WTC11 (cell line): ENCODE data around the gene SCYGR3. TPM values are rescaled to one million over a fixed set of nuclear protein-coding genes. Genes with fewer than 3 reads are reported as not detected.

Source experiments
- ATAC-seq: fragments of 200-7000 bp; cut with Tn5 transposase; 2 replicates; pipeline ENCODE4 v1.10.0; 2021; ENCODE audit warnings: mild to moderate bottlenecking, moderate library complexity
- CTCF ChIA-PET: fragments of 300-600 bp; sonication (Branson Sonifier 250); formaldehyde crosslinking; loops from one replicate; lab custom pipeline; 2021; ENCODE audit warnings: antibody characterized with exemption; lab: Charles Lee
- POLR2A ChIA-PET: fragments of 350-600 bp; sonication (Branson Sonifier 250); formaldehyde crosslinking; loops from one replicate; lab custom pipeline; 2021; ENCODE audit warnings: antibody characterized with exemption; lab: Charles Lee
- DNase-seq: peaks from one replicate; pipeline ENCODE4 v3.0.0; 2021; ENCODE audit warnings: low spot score
- H3K27ac Mint-ChIP-seq: 2 replicates; pipeline ENCODE4 v1.8.0; 2021; ENCODE audit warnings: mixed read lengths
- H3K27me3 Mint-ChIP-seq: 2 replicates; pipeline ENCODE4 v1.8.0; 2021; ENCODE audit warnings: low read depth, mild to moderate bottlenecking, moderate library complexity, mixed read lengths
- H3K36me3 Mint-ChIP-seq: 2 replicates; pipeline ENCODE4 v1.8.0; 2021; ENCODE audit warnings: mixed read lengths
- H3K4me1 Mint-ChIP-seq: 2 replicates; pipeline ENCODE4 v1.8.0; 2022; ENCODE audit warnings: mixed read lengths
- H3K4me3 Mint-ChIP-seq: 2 replicates; pipeline ENCODE4 v1.8.0; 2021; ENCODE audit warnings: mild to moderate bottlenecking, moderate library complexity, mixed read lengths
- H3K9me3 Mint-ChIP-seq: 2 replicates; pipeline ENCODE4 v1.8.0; 2021; ENCODE audit warnings: mixed read lengths
- ARID4B ChIP-seq: sonication (generic); formaldehyde crosslinking; IDR thresholded peaks from 2 replicates; pipeline ENCODE4 v1.8.0; 2023; ENCODE audit warnings: missing genetic modification reagents, mild to moderate bottlenecking, borderline replicate concordance
- CREB1 ChIP-seq: sonication (generic); formaldehyde crosslinking; IDR thresholded peaks from 2 replicates; pipeline ENCODE4 v1.8.0; 2023; ENCODE audit warnings: mild to moderate bottlenecking, missing genetic modification reagents
- ELF4 ChIP-seq: sonication (generic); formaldehyde crosslinking; IDR thresholded peaks from 2 replicates; pipeline ENCODE4 v1.8.1; 2022; ENCODE audit warnings: low read depth, mild to moderate bottlenecking, moderate library complexity, missing genetic modification reagents
- FOXJ3 ChIP-seq: sonication (generic); formaldehyde crosslinking; IDR thresholded peaks from 2 replicates; pipeline ENCODE4 v1.9.0; 2021; ENCODE audit warnings: missing genetic modification reagents, mild to moderate bottlenecking, borderline replicate concordance
- FOXK1 ChIP-seq: sonication (generic); formaldehyde crosslinking; IDR thresholded peaks from 2 replicates; pipeline ENCODE4 v1.8.0; 2022; ENCODE audit warnings: mild to moderate bottlenecking, moderate library complexity, missing genetic modification reagents
- MAX ChIP-seq: sonication (generic); formaldehyde crosslinking; IDR thresholded peaks from 2 replicates; pipeline ENCODE4 v1.8.0; 2022; ENCODE audit warnings: mild to moderate bottlenecking, missing genetic modification reagents
- OVOL2 ChIP-seq: fragments of 250-450 bp; sonication (Bioruptor Pico); IDR thresholded peaks from 2 replicates; pipeline ENCODE4 v1.9.0; 2021; ENCODE audit warnings: mild to moderate bottlenecking, borderline replicate concordance
- RELA ChIP-seq: sonication (generic); formaldehyde crosslinking; IDR thresholded peaks from 2 replicates; pipeline ENCODE4 v1.8.1; 2022; ENCODE audit warnings: missing genetic modification reagents, mild to moderate bottlenecking, borderline replicate concordance
- ZNF263 ChIP-seq: sonication (generic); formaldehyde crosslinking; IDR thresholded peaks from 2 replicates; pipeline ENCODE4 v1.8.1; 2022; ENCODE audit warnings: low read depth, mild to moderate bottlenecking, moderate library complexity, missing genetic modification reagents
- ZSCAN18 ChIP-seq: fragments of 250-450 bp; sonication (Bioruptor Pico); IDR thresholded peaks from 2 replicates; pipeline ENCODE4 v2.1.2; 2022; ENCODE audit warnings: mild to moderate bottlenecking, moderate library complexity
- total RNA-seq: library from RNA; stranded (reverse); gene quantifications from 3 replicates; pipeline ENCODE4 v1.2.3, GENCODE V29; 2021
- TF ChIP-seq, protein P1 (sequence below): sonication (generic); formaldehyde crosslinking; IDR thresholded peaks from 2 replicates; pipeline ENCODE4 v1.8.1; 2022; ENCODE audit warnings: missing genetic modification reagents, borderline replicate concordance
- TF ChIP-seq, protein P2 (sequence below): sonication (generic); formaldehyde crosslinking; IDR thresholded peaks from 2 replicates; pipeline ENCODE4 v1.8.1; 2023; ENCODE audit warnings: mild to moderate bottlenecking, missing genetic modification reagents, borderline replicate concordance
- TF ChIP-seq, protein P3 (sequence below): sonication (generic); formaldehyde crosslinking; IDR thresholded peaks from 2 replicates; pipeline ENCODE4 v1.8.0; 2022; ENCODE audit warnings: mild to moderate bottlenecking, missing genetic modification reagents
- TF ChIP-seq, protein P4 (sequence below): sonication (generic); formaldehyde crosslinking; IDR thresholded peaks from 2 replicates; pipeline ENCODE4 v1.8.1; 2022; ENCODE audit warnings: low read depth, missing genetic modification reagents, borderline replicate concordance
- TF ChIP-seq, protein P5 (sequence below): sonication (generic); formaldehyde crosslinking; IDR thresholded peaks from 2 replicates; pipeline ENCODE4 v1.8.1; 2023; ENCODE audit warnings: mild to moderate bottlenecking, missing genetic modification reagents, moderate library complexity

Gene SCYGR3
- total RNA-seq, 1 experiment from 2014 or later = not detected

GRCh38 chr2:227608561-227609338, 5.9 kb downstream of the SCYGR3 start (continued):
- TF ChIP-seq, protein P1, sequence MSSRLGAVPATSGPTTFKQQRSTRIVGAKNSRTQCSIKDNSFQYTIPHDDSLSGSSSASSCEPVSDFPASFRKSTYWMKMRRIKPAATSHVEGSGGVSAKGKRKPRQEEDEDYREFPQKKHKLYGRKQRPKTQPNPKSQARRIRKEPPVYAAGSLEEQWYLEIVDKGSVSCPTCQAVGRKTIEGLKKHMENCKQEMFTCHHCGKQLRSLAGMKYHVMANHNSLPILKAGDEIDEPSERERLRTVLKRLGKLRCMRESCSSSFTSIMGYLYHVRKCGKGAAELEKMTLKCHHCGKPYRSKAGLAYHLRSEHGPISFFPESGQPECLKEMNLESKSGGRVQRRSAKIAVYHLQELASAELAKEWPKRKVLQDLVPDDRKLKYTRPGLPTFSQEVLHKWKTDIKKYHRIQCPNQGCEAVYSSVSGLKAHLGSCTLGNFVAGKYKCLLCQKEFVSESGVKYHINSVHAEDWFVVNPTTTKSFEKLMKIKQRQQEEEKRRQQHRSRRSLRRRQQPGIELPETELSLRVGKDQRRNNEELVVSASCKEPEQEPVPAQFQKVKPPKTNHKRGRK (CRISPR knock-in tag) = no peak

- H3K36me3 Mint-ChIP-seq = no peaks in the 10 kb centered on the region
- no peaks in the 10 kb centered on the region for H3K27me3 Mint-ChIP-seq
- H3K27ac Mint-ChIP-seq = no peak overlapping the region
- ChIA-PET POLR2A (no interaction called here), CTCF (interaction anchor here (1.6 to 1.7 kb wide), 2 partner anchors 158 to 166 kb away, joined by 6 to 7 read pairs; no protein-coding TSS in a partner anchor)
- H3K4me1 Mint-ChIP-seq = 0 out of 2 replicates have a peak, but pooled peaks cover 3% of the 10 kb centered on the region
- no peaks in the 10 kb centered on the region for H3K9me3 Mint-ChIP-seq
- DNase-seq = no peak
- ATAC-seq = no peak
- no peak overlapping the region for H3K4me3 Mint-ChIP-seq
- no peak for TF ChIP-seq MAX (CRISPR knock-in tag)
- TF ChIP-seq, protein P1 (CRISPR knock-in tag) = no peak
- no peak for TF ChIP-seq FOXJ3 (CRISPR knock-in tag)
- TF ChIP-seq ZSCAN18 (CRISPR knock-in tag) = no peak
- TF ChIP-seq, protein P2, sequence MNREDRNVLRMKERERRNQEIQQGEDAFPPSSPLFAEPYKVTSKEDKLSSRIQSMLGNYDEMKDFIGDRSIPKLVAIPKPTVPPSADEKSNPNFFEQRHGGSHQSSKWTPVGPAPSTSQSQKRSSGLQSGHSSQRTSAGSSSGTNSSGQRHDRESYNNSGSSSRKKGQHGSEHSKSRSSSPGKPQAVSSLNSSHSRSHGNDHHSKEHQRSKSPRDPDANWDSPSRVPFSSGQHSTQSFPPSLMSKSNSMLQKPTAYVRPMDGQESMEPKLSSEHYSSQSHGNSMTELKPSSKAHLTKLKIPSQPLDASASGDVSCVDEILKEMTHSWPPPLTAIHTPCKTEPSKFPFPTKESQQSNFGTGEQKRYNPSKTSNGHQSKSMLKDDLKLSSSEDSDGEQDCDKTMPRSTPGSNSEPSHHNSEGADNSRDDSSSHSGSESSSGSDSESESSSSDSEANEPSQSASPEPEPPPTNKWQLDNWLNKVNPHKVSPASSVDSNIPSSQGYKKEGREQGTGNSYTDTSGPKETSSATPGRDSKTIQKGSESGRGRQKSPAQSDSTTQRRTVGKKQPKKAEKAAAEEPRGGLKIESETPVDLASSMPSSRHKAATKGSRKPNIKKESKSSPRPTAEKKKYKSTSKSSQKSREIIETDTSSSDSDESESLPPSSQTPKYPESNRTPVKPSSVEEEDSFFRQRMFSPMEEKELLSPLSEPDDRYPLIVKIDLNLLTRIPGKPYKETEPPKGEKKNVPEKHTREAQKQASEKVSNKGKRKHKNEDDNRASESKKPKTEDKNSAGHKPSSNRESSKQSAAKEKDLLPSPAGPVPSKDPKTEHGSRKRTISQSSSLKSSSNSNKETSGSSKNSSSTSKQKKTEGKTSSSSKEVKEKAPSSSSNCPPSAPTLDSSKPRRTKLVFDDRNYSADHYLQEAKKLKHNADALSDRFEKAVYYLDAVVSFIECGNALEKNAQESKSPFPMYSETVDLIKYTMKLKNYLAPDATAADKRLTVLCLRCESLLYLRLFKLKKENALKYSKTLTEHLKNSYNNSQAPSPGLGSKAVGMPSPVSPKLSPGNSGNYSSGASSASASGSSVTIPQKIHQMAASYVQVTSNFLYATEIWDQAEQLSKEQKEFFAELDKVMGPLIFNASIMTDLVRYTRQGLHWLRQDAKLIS (CRISPR knock-in tag) = no peak
- TF ChIP-seq ELF4 (CRISPR knock-in tag) = no peak
- TF ChIP-seq OVOL2 (CRISPR knock-in tag) = no peak
- TF ChIP-seq CREB1 = no peak
- no peak for TF ChIP-seq ZNF263 (CRISPR knock-in tag)
- TF ChIP-seq ARID4B (CRISPR knock-in tag) = no peak
- TF ChIP-seq RELA (CRISPR knock-in tag) = no peak
- TF ChIP-seq, protein P3, sequence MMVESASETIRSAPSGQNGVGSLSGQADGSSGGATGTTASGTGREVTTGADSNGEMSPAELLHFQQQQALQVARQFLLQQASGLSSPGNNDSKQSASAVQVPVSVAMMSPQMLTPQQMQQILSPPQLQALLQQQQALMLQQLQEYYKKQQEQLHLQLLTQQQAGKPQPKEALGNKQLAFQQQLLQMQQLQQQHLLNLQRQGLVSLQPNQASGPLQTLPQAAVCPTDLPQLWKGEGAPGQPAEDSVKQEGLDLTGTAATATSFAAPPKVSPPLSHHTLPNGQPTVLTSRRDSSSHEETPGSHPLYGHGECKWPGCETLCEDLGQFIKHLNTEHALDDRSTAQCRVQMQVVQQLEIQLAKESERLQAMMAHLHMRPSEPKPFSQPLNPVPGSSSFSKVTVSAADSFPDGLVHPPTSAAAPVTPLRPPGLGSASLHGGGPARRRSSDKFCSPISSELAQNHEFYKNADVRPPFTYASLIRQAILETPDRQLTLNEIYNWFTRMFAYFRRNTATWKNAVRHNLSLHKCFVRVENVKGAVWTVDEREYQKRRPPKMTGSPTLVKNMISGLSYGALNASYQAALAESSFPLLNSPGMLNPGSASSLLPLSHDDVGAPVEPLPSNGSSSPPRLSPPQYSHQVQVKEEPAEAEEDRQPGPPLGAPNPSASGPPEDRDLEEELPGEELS (CRISPR knock-in tag) = no peak
- TF ChIP-seq FOXK1 (CRISPR knock-in tag) = no peak
- TF ChIP-seq, protein P4, sequence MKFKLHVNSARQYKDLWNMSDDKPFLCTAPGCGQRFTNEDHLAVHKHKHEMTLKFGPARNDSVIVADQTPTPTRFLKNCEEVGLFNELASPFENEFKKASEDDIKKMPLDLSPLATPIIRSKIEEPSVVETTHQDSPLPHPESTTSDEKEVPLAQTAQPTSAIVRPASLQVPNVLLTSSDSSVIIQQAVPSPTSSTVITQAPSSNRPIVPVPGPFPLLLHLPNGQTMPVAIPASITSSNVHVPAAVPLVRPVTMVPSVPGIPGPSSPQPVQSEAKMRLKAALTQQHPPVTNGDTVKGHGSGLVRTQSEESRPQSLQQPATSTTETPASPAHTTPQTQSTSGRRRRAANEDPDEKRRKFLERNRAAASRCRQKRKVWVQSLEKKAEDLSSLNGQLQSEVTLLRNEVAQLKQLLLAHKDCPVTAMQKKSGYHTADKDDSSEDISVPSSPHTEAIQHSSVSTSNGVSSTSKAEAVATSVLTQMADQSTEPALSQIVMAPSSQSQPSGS (CRISPR knock-in tag) = no peak
- TF ChIP-seq, protein P5, sequence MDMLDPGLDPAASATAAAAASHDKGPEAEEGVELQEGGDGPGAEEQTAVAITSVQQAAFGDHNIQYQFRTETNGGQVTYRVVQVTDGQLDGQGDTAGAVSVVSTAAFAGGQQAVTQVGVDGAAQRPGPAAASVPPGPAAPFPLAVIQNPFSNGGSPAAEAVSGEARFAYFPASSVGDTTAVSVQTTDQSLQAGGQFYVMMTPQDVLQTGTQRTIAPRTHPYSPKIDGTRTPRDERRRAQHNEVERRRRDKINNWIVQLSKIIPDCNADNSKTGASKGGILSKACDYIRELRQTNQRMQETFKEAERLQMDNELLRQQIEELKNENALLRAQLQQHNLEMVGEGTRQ (CRISPR knock-in tag) = no peak
Measured at GRCh38 chr2:227607941-227608340, 6.7 kb downstream of the SCYGR3 start.
